Nephron (organoid): Measurements from ENCODE around the gene EVC.

Experiments
- H3K27ac Mint-ChIP-seq, 3 experiments: 2 replicates each; pipeline ENCODE4 v1.8.0; 2020; ENCODE audit warnings: mixed read lengths in 3 of 3, mild to moderate bottlenecking in 2 of 3, moderate library complexity in 1 of 3
- H3K27me3 Mint-ChIP-seq: 2 replicates; pipeline ENCODE4 v1.8.0; 2021; ENCODE audit warnings: low read depth, mild to moderate bottlenecking, moderate library complexity, mixed read lengths
- H3K36me3 Mint-ChIP-seq: 2 replicates; pipeline ENCODE4 v1.8.0; 2020; ENCODE audit warnings: low read depth, mixed read lengths
- H3K4me1 Mint-ChIP-seq: 2 replicates; pipeline ENCODE4 v1.8.0; 2020; ENCODE audit warnings: mixed read lengths
- H3K4me3 Mint-ChIP-seq, 3 experiments: 2 replicates each; pipeline ENCODE4 v1.8.0; 2020; ENCODE audit warnings: mild to moderate bottlenecking in 3 of 3, mixed read lengths in 3 of 3, moderate library complexity in 2 of 3
- H3K9me3 Mint-ChIP-seq: 2 replicates; pipeline ENCODE4 v1.8.0; 2020; ENCODE audit warnings: mixed read lengths
- TF ChIP-seq, protein P1 (sequence below), 3 experiments: fragments of 200-600 bp; sonication (generic); IDR thresholded peaks; one replicate each; pipeline ENCODE4 v1.5.0; 2021; ENCODE audit warnings: antibody characterized with exemption in 3 of 3; ENCODE audit not compliant: unreplicated experiment in 3 of 3

Gene EVC

GRCh38 chr4:5773271-5773555 is 62.2 kb downstream of the EVC start:
- H3K9me3 Mint-ChIP-seq = peaks cover 34% of the 10 kb centered on the region
- no peaks in the 10 kb centered on the region for H3K4me1 Mint-ChIP-seq
- H3K4me3 Mint-ChIP-seq = no peak overlapping the region
- peaks cover 72% of the 10 kb centered on the region for H3K36me3 Mint-ChIP-seq
- no peak overlapping the region for H3K27ac Mint-ChIP-seq
- TF ChIP-seq, protein P1, sequence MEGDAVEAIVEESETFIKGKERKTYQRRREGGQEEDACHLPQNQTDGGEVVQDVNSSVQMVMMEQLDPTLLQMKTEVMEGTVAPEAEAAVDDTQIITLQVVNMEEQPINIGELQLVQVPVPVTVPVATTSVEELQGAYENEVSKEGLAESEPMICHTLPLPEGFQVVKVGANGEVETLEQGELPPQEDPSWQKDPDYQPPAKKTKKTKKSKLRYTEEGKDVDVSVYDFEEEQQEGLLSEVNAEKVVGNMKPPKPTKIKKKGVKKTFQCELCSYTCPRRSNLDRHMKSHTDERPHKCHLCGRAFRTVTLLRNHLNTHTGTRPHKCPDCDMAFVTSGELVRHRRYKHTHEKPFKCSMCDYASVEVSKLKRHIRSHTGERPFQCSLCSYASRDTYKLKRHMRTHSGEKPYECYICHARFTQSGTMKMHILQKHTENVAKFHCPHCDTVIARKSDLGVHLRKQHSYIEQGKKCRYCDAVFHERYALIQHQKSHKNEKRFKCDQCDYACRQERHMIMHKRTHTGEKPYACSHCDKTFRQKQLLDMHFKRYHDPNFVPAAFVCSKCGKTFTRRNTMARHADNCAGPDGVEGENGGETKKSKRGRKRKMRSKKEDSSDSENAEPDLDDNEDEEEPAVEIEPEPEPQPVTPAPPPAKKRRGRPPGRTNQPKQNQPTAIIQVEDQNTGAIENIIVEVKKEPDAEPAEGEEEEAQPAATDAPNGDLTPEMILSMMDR (IDR thresholded peaks at IDR 0.05; ENCODE audit: unreplicated experiment in 3 of 3) = no peak
- H3K27me3 Mint-ChIP-seq = no peaks in the 10 kb centered on the region

GRCh38 chr4:5774416-5775036 is 63.5 kb downstream of the EVC start:
- TF ChIP-seq, protein P1 (IDR thresholded peaks at IDR 0.05; ENCODE audit: unreplicated experiment in 3 of 3) = no peak
- Mint-ChIP-seq H3K27ac (no peak overlapping the region), H3K36me3 (peaks cover 59% of the 10 kb centered on the region), H3K27me3 (no peaks in the 10 kb centered on the region), H3K9me3 (peaks cover 27% of the 10 kb centered on the region), H3K4me3 (no peak overlapping the region), H3K4me1 (no peaks in the 10 kb centered on the region)

DNA sequence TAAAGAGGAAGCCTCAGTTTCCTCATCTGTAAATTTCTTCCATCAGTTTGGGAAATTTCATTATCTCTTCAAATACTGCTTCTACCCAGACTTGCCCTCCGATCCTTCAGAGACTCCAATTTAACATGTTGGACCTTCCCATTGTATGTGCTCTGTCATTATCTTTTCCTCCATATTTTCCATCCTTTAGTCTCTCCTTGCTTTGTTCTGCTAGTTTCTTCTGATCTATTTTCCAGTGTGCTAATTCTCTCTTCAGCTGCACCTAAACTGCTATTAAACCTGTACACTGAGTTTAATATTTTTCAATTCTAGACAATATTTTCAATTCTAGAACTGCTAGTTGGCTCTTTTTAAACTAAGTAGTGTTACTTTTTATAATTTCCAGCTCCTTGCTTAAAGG is 65.5 kb downstream of the EVC start:
- TF ChIP-seq, protein P1 (IDR thresholded peaks at IDR 0.05; ENCODE audit: unreplicated experiment in 3 of 3) = no peak
- Mint-ChIP-seq H3K36me3 (peaks cover 53% of the 10 kb centered on the region), H3K27me3 (no peaks in the 10 kb centered on the region), H3K9me3 (peaks cover 23% of the 10 kb centered on the region), H3K4me3 (no peak overlapping the region), H3K27ac (no peak overlapping the region), H3K4me1 (no peaks in the 10 kb centered on the region)

DNA sequence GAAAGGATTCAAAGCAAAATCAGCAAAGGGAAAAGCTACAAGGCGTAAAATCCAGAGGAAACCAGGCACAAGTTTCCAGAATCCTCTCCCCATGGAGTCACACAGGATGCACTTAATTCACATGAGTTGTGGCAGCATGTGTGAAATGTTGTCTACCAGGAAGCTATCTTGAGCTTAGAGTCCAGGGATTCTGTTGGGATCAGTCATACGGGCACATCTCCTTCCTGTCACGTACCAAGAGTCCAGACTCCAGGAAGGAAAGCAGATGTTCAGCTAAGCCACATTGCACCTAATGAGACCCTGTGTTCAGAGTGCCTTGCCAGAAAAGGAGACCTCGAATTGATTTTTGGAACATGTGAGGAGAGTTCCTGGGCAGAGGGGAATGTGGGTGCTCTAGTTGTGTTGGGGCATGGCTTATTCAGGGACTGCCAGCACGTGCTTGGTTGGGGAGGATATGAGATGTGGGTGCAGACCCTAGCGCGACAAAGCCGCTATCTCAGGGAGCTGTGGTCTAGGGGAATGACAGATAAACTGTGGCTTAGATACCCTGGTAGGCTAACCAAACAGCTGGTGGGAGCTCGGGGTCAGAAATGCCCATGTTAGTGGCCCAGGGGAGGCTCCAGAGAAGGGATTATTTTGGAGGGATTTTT is 70.0 kb downstream of the EVC start:
- Mint-ChIP-seq H3K36me3 (peaks cover 59% of the 10 kb centered on the region), H3K4me3 (no peak overlapping the region), H3K27me3 (no peaks in the 10 kb centered on the region), H3K27ac (no peak overlapping the region), H3K9me3 (peaks cover 14% of the 10 kb centered on the region), H3K4me1 (no peaks in the 10 kb centered on the region)
- TF ChIP-seq, protein P1 (IDR thresholded peaks at IDR 0.05; ENCODE audit: unreplicated experiment in 3 of 3) = no peak

DNA sequence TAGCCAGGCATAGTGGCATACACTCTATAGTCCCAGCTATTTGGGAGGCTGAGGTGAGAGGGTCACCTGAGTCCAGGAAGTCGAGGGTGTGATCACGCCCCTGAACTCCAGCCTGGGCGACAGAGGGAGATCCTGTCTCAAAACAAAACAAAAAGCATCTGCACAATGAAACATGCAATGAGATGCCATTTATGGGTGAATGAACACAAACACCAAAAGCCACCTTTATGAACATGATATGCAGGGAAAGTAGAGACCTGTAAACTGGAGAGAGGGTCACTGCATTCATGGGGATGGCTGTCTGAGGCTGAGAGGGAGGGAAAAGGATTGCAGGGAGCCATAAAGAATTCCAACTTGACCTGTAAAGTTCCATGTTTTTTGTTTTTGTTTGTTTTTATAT is 70.7 kb downstream of the EVC start:
- Mint-ChIP-seq H3K4me1 (no peaks in the 10 kb centered on the region), H3K4me3 (no peak overlapping the region), H3K27ac (no peak overlapping the region), H3K27me3 (no peaks in the 10 kb centered on the region), H3K36me3 (peaks cover 58% of the 10 kb centered on the region), H3K9me3 (peaks cover 7% of the 10 kb centered on the region)
- TF ChIP-seq, protein P1 (IDR thresholded peaks at IDR 0.05; ENCODE audit: unreplicated experiment in 3 of 3) = no peak
